IMR-90 (cell line): ENCODE results near the gene PTPRG. TPM values are rescaled to one million over a fixed set of nuclear protein-coding genes. Genes with fewer than 3 reads are reported as not detected.

Experiments
- ATAC-seq: fragments of 200-7000 bp; cut with Tn5 transposase; 2 replicates; pipeline ENCODE4 v1.9.1; 2020; ENCODE audit warnings: low read depth, mild to moderate bottlenecking, moderate library complexity
- BruUV-seq: library from RNA; stranded (reverse); fragments of 400-500 nt; replicated peaks from 2 replicates; lab custom pipeline; 2021; lab: Mats Ljungman, UMichigan
- CTCF ChIA-PET: fragments of 300-600 bp; formaldehyde crosslinking; extraction: SDS; loops from one replicate; lab custom pipeline; 2021; ENCODE audit warnings: antibody characterized with exemption; lab: Yijun Ruan, JAX
- POLR2A ChIA-PET: fragments of 300-600 bp; sonication (Branson Sonifier 250); formaldehyde crosslinking; loops from one replicate; lab custom pipeline; 2022; ENCODE audit warnings: antibody characterized with exemption; ENCODE audit not compliant: unreplicated experiment; lab: Charles Lee
- DNase-seq: peaks from one replicate; pipeline ENCODE4 v3.0.0; 2013
- H2AFZ ChIP-seq: replicated peaks from 2 replicates; pipeline ENCODE3; 2013; ENCODE audit warnings: low read length, mild to moderate bottlenecking; ENCODE audit not compliant: poor library complexity
- H2AK5ac ChIP-seq: 2 replicates; pipeline ENCODE4 v1.6.1; 2013; ENCODE audit warnings: low read depth, low read length, inconsistent platforms
- H2AK9ac ChIP-seq: replicated peaks from 2 replicates; pipeline ENCODE3; 2013; ENCODE audit warnings: mild to moderate bottlenecking, low read depth, low read length, moderate library complexity; ENCODE audit not compliant: poor library complexity
- H2BK120ac ChIP-seq: 2 replicates; pipeline ENCODE4 v1.6.1; 2013; ENCODE audit warnings: low read depth, low read length, inconsistent platforms
- H2BK15ac ChIP-seq: 3 replicates; pipeline ENCODE4 v1.6.1; 2013; ENCODE audit warnings: low read depth, low read length, inconsistent platforms
- H2BK20ac ChIP-seq: 2 replicates; pipeline ENCODE4 v1.6.1; 2013; ENCODE audit warnings: low read depth, mild to moderate bottlenecking, inconsistent platforms, low read length, moderate library complexity
- H2BK5ac ChIP-seq: 2 replicates; pipeline ENCODE4 v1.6.1; 2013; ENCODE audit warnings: mild to moderate bottlenecking, low read depth, low read length, inconsistent platforms; ENCODE audit not compliant: poor library complexity, severe bottlenecking
- H3K14ac ChIP-seq: replicated peaks from 2 replicates; pipeline ENCODE4 v1.6.1; 2013; ENCODE audit warnings: low read depth, low read length, inconsistent platforms
- H3K18ac ChIP-seq: 2 replicates; pipeline ENCODE4 v1.6.1; 2013; ENCODE audit warnings: low read depth, low read length, control low read depth
- H3K23ac ChIP-seq: 2 replicates; pipeline ENCODE4 v1.6.1; 2013; ENCODE audit warnings: low read depth, low read length, inconsistent platforms
- H3K27ac ChIP-seq: 2 replicates; pipeline ENCODE4 v1.5.1; 2013; ENCODE audit warnings: mild to moderate bottlenecking, control low read depth, low read length; ENCODE audit not compliant: insufficient read depth
- H3K27me3 ChIP-seq: 2 replicates; pipeline ENCODE4 v1.6.1; 2013; ENCODE audit warnings: low read length; ENCODE audit not compliant: control insufficient read depth, insufficient read depth
- H3K36me3 ChIP-seq: 2 replicates; pipeline ENCODE4 v1.6.1; 2013; ENCODE audit warnings: low read length, mixed read lengths; ENCODE audit not compliant: control insufficient read depth, insufficient read depth
- H3K4ac ChIP-seq: 2 replicates; pipeline ENCODE4 v1.6.1; 2013; ENCODE audit warnings: low read depth, low read length, inconsistent platforms
- H3K4me1 ChIP-seq: 2 replicates; pipeline ENCODE4 v1.6.1; 2013; ENCODE audit warnings: low read length, mixed read lengths; ENCODE audit not compliant: control insufficient read depth, insufficient read depth
- H3K4me2 ChIP-seq: 2 replicates; pipeline ENCODE4 v1.6.1; 2013; ENCODE audit warnings: low read depth, mild to moderate bottlenecking, control low read depth, low read length, moderate library complexity
- H3K4me3 ChIP-seq: 2 replicates; pipeline ENCODE4 v1.5.1; 2013; ENCODE audit warnings: low read depth, mild to moderate bottlenecking, control low read depth, low read length, moderate library complexity; ENCODE audit not compliant: insufficient read depth
- H3K56ac ChIP-seq: 2 replicates; pipeline ENCODE4 v1.6.1; 2013; ENCODE audit warnings: low read length, inconsistent platforms; ENCODE audit not compliant: insufficient read depth; ENCODE audit errors: extremely low read depth
- H3K79me1 ChIP-seq, 2 experiments: 2 replicates each; pipeline ENCODE4 v1.6.1; 2013; ENCODE audit warnings: low read length in 2 of 2, inconsistent platforms in 1 of 2, low read depth in 1 of 2
- H3K9ac ChIP-seq: 2 replicates; pipeline ENCODE4 v1.6.1; 2013; ENCODE audit warnings: low read depth, low read length, control low read depth
- H3K9me1 ChIP-seq: 2 replicates; pipeline ENCODE4 v1.6.1; 2013; ENCODE audit warnings: low read length, inconsistent platforms; ENCODE audit not compliant: insufficient read depth
- H3K9me3 ChIP-seq: 2 replicates; pipeline ENCODE4 v1.6.1; 2013; ENCODE audit warnings: low read length; ENCODE audit not compliant: control insufficient read depth, insufficient read depth
- H4K20me1 ChIP-seq: 2 replicates; pipeline ENCODE4 v1.6.1; 2013; ENCODE audit warnings: low read length, inconsistent platforms; ENCODE audit not compliant: insufficient read depth
- H4K5ac ChIP-seq: 2 replicates; pipeline ENCODE4 v1.6.1; 2013; ENCODE audit warnings: mild to moderate bottlenecking, low read depth, low read length, control low read depth
- H4K8ac ChIP-seq, 2 experiments: 2 replicates each; pipeline ENCODE4 v1.6.1; 2013; ENCODE audit warnings: low read depth in 2 of 2, low read length in 2 of 2, control low read depth in 1 of 2, inconsistent platforms in 1 of 2
- H4K91ac ChIP-seq: 2 replicates; pipeline ENCODE4 v1.6.1; 2013; ENCODE audit warnings: low read depth, low read length, inconsistent platforms; ENCODE audit not compliant: insufficient read depth
- CEBPB ChIP-seq: IDR thresholded peaks from 2 replicates; pipeline ENCODE4 v1.6.1; 2012; ENCODE audit warnings: low read depth, low read length, improper control_type of control experiment
- CHD1 ChIP-seq: IDR thresholded peaks from 2 replicates; pipeline ENCODE4 v1.6.1; 2012; ENCODE audit warnings: low read depth, low read length, improper control_type of control experiment
- CTCF ChIP-seq: conservative IDR thresholded peaks from 2 replicates; pipeline ENCODE4 v1.5.1; 2012; ENCODE audit warnings: mild to moderate bottlenecking, low read depth, low read length, improper control_type of control experiment
- FOS ChIP-seq: fragments of 150-350 bp; IDR thresholded peaks from 2 replicates; pipeline ENCODE4 v1.6.1; 2016; ENCODE audit warnings: low read depth, low read length
- MAFK ChIP-seq: IDR thresholded peaks from 2 replicates; pipeline ENCODE4 v1.6.1; 2012; ENCODE audit warnings: low read depth, low read length, improper control_type of control experiment
- MXI1 ChIP-seq: IDR thresholded peaks from 2 replicates; pipeline ENCODE4 v1.6.1; 2012; ENCODE audit warnings: low read depth, mild to moderate bottlenecking, low read length, moderate library complexity, borderline replicate concordance
- NFE2L2 ChIP-seq: fragments of 150-350 bp; IDR thresholded peaks from 2 replicates; pipeline ENCODE4 v1.6.1; 2016; ENCODE audit warnings: low read depth, mild to moderate bottlenecking, low read length
- RAD21 ChIP-seq: IDR thresholded peaks from 2 replicates; pipeline ENCODE4 v1.6.1; 2012; ENCODE audit warnings: low read length, improper control_type of control experiment
- RCOR1 ChIP-seq: IDR thresholded peaks from 2 replicates; pipeline ENCODE4 v1.6.1; 2012; ENCODE audit warnings: mild to moderate bottlenecking, low read length, improper control_type of control experiment; ENCODE audit not compliant: insufficient replicate concordance
- RFX5 ChIP-seq: IDR thresholded peaks from 2 replicates; pipeline ENCODE4 v1.8.0; 2012; ENCODE audit warnings: low read depth, mild to moderate bottlenecking, low read length, moderate library complexity
- SMC3 ChIP-seq: fragments of 150-350 bp; IDR thresholded peaks from 2 replicates; pipeline ENCODE4 v1.6.1; 2016; ENCODE audit warnings: low read depth, mild to moderate bottlenecking, antibody characterized with exemption, low read length, moderate library complexity
- USF2 ChIP-seq: fragments of 150-350 bp; IDR thresholded peaks from 2 replicates; pipeline ENCODE4 v1.6.1; 2017; ENCODE audit warnings: mild to moderate bottlenecking, antibody characterized with exemption, low read length, low read depth
- WGBS, 2 experiments: methylation state at CpG; one replicate each; pipeline versions ENCODE4 v1.1.5 to v1.1.7; 2013; ENCODE audit warnings: missing lambda C conversion rate in 2 of 2; ENCODE audit not compliant: insufficient read length in 1 of 2; ENCODE audit errors: extremely low coverage in 2 of 2; 5-methylcytosine and 5-hydroxymethylcytosine counted together
- dilution Hi-C: fragments of 300-500 bp; cut with HindIII; formaldehyde crosslinking; loops from one replicate; pipeline ENCODE4 v1.14.3; 2018; ENCODE audit warnings: low sequenced_read_pairs; ENCODE audit not compliant: unreplicated experiment
- in situ Hi-C: fragments of 300-500 bp; cut with MboI; formaldehyde crosslinking; loops from 3 replicates; pipeline ENCODE4 v1.14.3; 2019; ENCODE audit warnings: low sequenced_read_pairs, inconsistent platforms, mixed read lengths
- intact Hi-C: fragments of 100-400 bp; cut with micrococcal nuclease; formaldehyde crosslinking; loops from 2 replicates; pipeline ENCODE4 v1.10.0; 2022
- polyA plus RNA-seq, 3 experiments: library from polyadenylated mRNA; depleted of rRNA; stranded (reverse); fragments of >200 nt; gene quantifications; 2 replicates each; pipeline ENCODE4 v1.2.3, GENCODE V29; 2012; ENCODE audit warnings: low replicate concordance in 1 of 3
- total RNA-seq: library from RNA; depleted of rRNA; stranded (reverse); fragments of >200 nt; gene quantifications from 2 replicates; pipeline ENCODE4 v1.2.3, GENCODE V29; 2012
- TF ChIP-seq, protein P1 (sequence below): fragments of 150-350 bp; IDR thresholded peaks from 2 replicates; pipeline ENCODE4 v1.6.1; 2016; ENCODE audit warnings: low read depth, mild to moderate bottlenecking, low read length, moderate library complexity, borderline replicate concordance

PTPRG gene
- total and polyA plus RNA-seq, 2 of the 4 experiments (the other 2 are of a cell fraction) = 7.7 to 31.0 TPM

- dilution Hi-C loops = no loop called here
- in situ Hi-C loops = no loop called here
- Histone ChIP-seq H3K23ac (no peak overlapping the region), H3K4me2 (no peak overlapping the region), H2BK20ac (no peak overlapping the region), H2BK15ac (no peak overlapping the region), H2BK120ac (no peak overlapping the region), H3K79me1 (no peaks in the 10 kb centered on the region; a peak in 1 of 4 replicates), H3K56ac (no peak overlapping the region), H3K9me1 (no peaks in the 10 kb centered on the region), H4K91ac (no peak overlapping the region), H3K4ac (no peak overlapping the region), H3K9me3 (peaks cover 4% of the 10 kb centered on the region; the same call in 1 of the 2 replicates), H3K18ac (no peak overlapping the region), H3K4me1 (no peaks in the 10 kb centered on the region), H3K36me3 (no peaks in the 10 kb centered on the region), H2AK9ac (no peak overlapping the region), H3K27me3 (no peaks in the 10 kb centered on the region), H3K4me3 (no peak overlapping the region), H2AFZ (no peak overlapping the region), H4K20me1 (no peaks in the 10 kb centered on the region; the same call in 1 of the 2 replicates), H2AK5ac (no peak overlapping the region), H2BK5ac (no peak overlapping the region), H4K8ac (no peak overlapping the region), H3K9ac (no peak overlapping the region), H4K5ac (no peak overlapping the region), H3K27ac (no peak overlapping the region), H3K14ac (no peak overlapping the region)
- no peak for ATAC-seq
- CTCF ChIA-PET = interaction anchor here (0.7 kb wide), 1 partner anchor 9 kb away, joined by 3 read pairs; no protein-coding TSS in a partner anchor
- POLR2A ChIA-PET = no interaction called here
- no TSS peak for BruUV-seq
- TF ChIP-seq MXI1 = no peak
- TF ChIP-seq SMC3 = no peak
- no peak for TF ChIP-seq CTCF
- no peak for TF ChIP-seq MAFK
- no peak for TF ChIP-seq RAD21
- TF ChIP-seq CHD1 = no peak
- no peak for TF ChIP-seq RFX5
- TF ChIP-seq CEBPB = no peak
- TF ChIP-seq NFE2L2 = no peak
- no peak for TF ChIP-seq FOS
- TF ChIP-seq RCOR1 = no peak
- TF ChIP-seq USF2 = no peak
- TF ChIP-seq, protein P1, sequence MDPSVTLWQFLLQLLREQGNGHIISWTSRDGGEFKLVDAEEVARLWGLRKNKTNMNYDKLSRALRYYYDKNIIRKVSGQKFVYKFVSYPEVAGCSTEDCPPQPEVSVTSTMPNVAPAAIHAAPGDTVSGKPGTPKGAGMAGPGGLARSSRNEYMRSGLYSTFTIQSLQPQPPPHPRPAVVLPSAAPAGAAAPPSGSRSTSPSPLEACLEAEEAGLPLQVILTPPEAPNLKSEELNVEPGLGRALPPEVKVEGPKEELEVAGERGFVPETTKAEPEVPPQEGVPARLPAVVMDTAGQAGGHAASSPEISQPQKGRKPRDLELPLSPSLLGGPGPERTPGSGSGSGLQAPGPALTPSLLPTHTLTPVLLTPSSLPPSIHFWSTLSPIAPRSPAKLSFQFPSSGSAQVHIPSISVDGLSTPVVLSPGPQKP = no peak
- intact Hi-C loops = no loop called here
- DNase-seq = no peak
- 80% methylated on average over 2 of the region's 4 CpGs; no CpG with 5 or more reads in 1 of the 2 experiments for WGBS, 2 experiments
Observed at GRCh38 chr3:62119139-62119538, 557.8 kb downstream of the PTPRG start.
